Stimulated activated CD4-positive, alpha-beta T cell treated with anti-CD3 and anti-CD28 coated beads, Interleukin-12 subunit alpha, Interleukin-12 subunit beta, amount 100 ng/mL, for 24 hours (primary cell): ENCODE measurements around the gene REXO4.

ENCODE experiments used
- DNase-seq, 2 experiments: peaks; one replicate each; pipeline ENCODE4 v3.0.0-alpha.2; 2020; ENCODE audit warnings: low read depth in 2 of 2

REXO4 gene, protein sequence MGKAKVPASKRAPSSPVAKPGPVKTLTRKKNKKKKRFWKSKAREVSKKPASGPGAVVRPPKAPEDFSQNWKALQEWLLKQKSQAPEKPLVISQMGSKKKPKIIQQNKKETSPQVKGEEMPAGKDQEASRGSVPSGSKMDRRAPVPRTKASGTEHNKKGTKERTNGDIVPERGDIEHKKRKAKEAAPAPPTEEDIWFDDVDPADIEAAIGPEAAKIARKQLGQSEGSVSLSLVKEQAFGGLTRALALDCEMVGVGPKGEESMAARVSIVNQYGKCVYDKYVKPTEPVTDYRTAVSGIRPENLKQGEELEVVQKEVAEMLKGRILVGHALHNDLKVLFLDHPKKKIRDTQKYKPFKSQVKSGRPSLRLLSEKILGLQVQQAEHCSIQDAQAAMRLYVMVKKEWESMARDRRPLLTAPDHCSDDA

DNA sequence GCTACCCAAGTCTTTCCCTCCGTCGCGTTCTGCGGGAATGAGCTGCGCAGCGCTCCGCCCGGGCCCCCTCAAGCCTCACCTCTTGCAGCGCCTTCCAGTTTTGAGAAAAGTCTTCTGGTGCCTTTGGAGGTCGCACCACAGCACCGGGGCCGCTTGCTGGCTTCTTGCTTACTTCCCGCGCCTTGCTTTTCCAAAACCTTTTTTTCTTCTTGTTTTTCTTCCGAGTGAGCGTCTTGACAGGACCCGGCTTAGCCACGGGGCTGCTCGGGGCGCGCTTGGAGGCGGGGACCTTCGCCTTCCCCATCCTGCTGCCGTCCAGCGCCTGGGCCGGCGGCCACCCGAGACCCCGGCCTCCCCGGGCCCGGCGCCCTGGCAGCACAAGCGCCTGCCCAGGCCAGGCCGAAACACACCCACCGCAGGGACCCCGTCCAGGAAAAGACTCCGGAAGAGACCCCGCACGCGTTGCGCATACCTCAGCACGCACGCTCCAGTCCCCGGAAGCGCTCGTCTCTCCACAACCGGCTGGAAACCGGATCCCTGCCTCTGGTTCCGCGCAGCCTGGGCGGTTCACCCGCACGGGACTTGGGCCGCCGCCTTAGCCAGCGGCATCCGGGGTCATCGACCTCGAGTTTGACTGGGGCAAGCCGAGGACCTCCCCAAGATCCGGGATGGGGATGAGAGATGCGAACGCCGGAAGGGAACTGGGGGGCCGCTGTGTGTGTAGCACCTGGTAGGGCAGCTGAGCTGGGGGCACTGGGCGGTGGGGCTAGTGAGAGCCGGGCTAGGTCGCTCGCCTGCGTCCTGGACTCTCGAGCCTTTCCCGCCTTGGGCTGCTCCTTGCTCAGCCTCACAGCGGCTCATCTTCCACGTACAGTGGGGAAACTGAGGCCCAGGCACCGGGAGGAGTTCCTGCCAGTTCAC, at the start of gene REXO4:
Gene REXO4 (minus strand): TSS at position 470 of the 921 bp plus-strand sequence. CDS start 166 bp downstream, at position 304.
- DNase-seq: peak; percentile 83 to 87

- no peak for DNase-seq
Observed at GRCh38 chr9:133467101-133467500, 49.3 kb upstream of the REXO4 start.

DNA sequence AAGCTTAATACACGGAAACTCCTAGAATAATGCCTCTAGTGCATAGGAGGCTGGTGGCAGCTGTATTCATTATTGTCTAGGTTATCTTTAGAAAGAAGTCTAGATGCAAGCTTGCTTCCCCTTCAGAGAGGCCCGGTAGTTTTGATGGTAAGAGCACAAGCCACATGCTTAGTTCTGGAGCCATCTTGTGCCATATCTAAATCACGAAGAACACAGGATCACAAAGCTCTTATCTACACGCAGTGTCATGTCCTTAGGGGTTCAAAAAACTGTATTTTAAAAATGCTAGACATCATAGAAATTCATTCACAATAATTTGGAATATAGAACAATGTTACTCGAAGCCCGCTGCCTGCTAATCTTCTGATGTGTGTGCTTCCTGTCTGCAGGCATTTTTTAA, 48.2 kb upstream of the REXO4 start:
- DNase-seq: no peak

DNA sequence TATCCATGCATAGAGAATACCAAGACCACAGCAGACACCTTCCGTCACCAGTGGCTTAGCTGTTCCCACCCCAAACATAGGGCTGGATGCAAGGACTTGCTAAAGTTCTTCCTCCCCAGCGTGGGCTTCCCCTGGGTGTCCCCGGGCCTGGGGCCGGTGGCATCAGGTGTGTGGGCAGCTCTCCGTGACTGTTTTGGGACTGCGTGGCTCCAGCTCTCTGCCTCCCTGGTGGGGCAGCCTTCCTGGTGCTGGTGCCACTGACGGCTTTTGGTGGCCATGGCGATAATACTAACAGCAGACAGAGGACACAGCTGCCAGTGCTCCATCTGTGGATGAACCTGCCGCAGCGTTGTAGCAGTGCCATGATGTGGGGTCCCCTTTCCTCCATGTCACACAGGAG, 46.8 kb upstream of the REXO4 start:
- no peak for DNase-seq

GRCh38 chr9:133463864-133464615, 46.2 kb upstream of the REXO4 start:
- no peak for DNase-seq

DNA sequence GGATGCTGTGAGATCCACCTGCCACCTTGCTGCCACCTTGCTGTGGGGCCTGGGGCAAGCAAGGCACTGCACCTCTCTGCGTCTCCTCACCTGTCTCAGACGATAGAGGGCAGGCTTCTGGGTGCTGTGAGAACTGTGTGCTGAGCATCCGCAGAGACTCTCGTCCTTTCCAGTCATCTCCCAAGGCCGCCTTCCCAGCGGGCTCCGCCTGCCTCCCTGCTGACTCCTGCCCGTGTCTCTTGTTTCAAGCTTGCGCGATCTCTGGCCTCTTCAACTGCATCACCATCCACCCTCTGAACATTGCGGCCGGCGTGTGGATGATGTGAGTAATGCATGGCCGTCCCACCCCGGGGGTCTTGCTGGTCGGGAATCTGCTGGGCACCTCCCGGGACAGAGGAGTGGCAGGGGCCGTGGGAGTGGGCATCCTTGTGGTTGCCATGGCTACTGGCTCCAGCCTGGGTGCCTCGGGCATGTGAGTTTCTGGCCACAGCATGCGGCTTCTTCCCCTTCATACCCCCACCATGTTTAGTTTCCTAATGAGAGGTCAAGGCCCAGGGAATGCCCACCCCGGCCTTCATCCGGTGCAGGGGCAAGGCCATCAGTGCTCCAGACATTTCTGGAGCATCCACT, 45.5 kb upstream of the REXO4 start:
- no peak for DNase-seq

DNA sequence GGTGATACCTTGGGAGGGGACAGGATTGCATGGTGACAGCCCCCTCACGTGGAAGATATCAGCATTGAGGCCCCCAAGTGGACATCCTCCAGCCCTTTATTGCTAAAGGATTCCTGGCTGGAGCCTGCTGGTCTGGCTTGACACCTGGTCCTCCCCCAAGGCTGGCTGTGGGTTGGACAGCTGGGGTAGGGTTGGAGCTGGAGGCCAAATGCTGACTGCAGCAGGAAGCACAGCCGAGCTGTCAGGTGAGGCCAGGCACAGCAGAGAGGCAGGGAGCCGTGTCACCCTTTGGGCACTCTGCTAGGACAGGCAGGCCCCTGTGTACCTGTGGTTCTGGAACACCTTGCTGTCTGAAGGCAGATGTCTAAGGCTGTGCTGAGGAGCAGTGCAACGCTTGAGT, 44.2 kb upstream of the REXO4 start:
- DNase-seq: no peak

- no peak for DNase-seq
Observed at GRCh38 chr9:133460405-133461175, 42.8 kb upstream of the REXO4 start.

- DNase-seq: peak; percentile 83 to 93
Observed at GRCh38 chr9:133459476-133460404, 41.9 kb upstream of the REXO4 start, which contains the start of gene CACFD1. Gene CACFD1 (plus strand): TSS chr9:133459978. CDS start chr9:133460067, 89 bp downstream.

- no peak for DNase-seq
Observed at GRCh38 chr9:133458643-133459312, 41.0 kb upstream of the REXO4 start.

- DNase-seq: no peak
Observed at GRCh38 chr9:133457748-133458147, 39.9 kb upstream of the REXO4 start.

- no peak for DNase-seq
Observed at GRCh38 chr9:133457233-133457632, 39.4 kb upstream of the REXO4 start.

GRCh38 chr9:133456409-133456808, 38.6 kb upstream of the REXO4 start:
- DNase-seq: no peak

DNA sequence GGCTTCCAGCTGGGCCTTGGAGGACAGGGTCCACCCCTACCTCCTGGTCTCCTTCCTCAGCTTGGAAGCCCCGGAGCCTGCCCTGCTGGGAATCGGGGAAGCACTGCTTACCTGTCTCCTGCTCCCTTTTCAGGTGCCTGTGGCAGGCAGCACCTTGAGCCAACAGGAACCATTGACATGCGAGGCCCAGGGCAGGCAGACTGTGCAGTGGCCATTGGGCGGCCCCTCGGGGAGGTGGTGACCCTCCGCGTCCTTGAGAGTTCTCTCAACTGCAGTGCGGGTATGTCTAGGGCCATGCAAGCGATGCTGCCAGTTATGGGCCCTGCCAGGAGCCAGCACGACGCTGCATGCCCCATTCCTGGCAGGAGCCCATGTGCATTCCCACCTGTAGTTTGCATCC, 38.1 kb upstream of the REXO4 start:
- no peak for DNase-seq

GRCh38 chr9:133454943-133455673, 37.3 kb upstream of the REXO4 start:
- no peak for DNase-seq

DNA sequence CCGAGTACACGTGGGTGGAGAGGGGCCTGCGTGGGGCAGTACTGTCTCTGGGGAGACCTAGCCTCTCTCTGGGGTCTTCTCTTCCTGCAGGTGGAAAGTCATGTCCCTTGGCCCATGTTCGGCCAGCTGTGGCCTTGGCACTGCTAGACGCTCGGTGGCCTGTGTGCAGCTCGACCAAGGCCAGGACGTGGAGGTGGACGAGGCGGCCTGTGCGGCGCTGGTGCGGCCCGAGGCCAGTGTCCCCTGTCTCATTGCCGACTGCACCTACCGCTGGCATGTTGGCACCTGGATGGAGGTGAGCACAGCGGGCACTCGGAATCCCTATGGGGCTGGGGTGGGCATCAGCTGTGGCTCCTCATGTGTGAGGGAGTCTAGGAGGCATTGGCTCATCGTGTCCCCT, 36.5 kb upstream of the REXO4 start:
- no peak for DNase-seq

GRCh38 chr9:133453651-133454050, 35.8 kb upstream of the REXO4 start:
- no peak for DNase-seq

DNA sequence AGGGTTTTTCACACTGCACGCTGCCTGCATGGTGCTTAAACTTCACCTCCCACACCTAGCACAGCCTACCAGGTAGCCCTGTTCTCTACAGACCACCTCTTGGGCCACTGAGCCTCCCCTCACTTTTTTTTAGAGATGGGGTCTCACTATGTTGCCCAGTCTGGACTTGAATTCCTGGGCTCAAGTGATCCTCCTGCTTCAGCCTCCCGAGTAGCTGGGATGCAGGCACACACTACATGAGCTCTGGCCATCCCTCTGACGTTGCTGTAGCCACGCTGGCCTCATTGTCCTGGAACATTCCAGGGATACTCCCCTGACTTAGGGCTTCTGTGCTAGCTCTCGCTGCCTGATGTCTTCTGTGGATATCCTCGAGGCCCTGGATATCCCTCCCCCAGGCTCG, 34.8 kb upstream of the REXO4 start:
- no peak for DNase-seq
